Vagina (tissue), 2 donors: ENCODE results near the gene LRRC4B. TPM values are rescaled to one million over a fixed set of nuclear protein-coding genes. Genes with fewer than 3 reads are reported as not detected.

Source experiments
- DNase-seq, 2 donors: peaks; one replicate each; pipeline ENCODE4 v3.0.0-alpha.2; 2017; ENCODE audit errors: extremely low spot score in 2 of 2
- H3K27ac ChIP-seq: fragments of 200-600 bp; sonication (generic); one replicate; pipeline ENCODE4 v1.5.1; 2019
- H3K27me3 ChIP-seq: fragments of 200-600 bp; sonication (generic); one replicate; pipeline ENCODE4 v1.5.1; 2019
- H3K36me3 ChIP-seq, 2 donors: fragments of 200-600 bp; sonication (generic); one replicate each; pipeline ENCODE4 v1.5.1; 2017 to 2019
- H3K4me1 ChIP-seq: fragments of 200-600 bp; sonication (generic); one replicate; pipeline ENCODE4 v1.5.1; 2019
- H3K4me3 ChIP-seq, 2 donors: fragments of 200-600 bp; sonication (generic); 1 replicate in 1 of 2; 2 replicates in 1 of 2; pipeline ENCODE4 v1.5.1; 2016 to 2019
- H3K9me3 ChIP-seq: fragments of 200-600 bp; sonication (generic); one replicate; pipeline ENCODE4 v1.5.1; 2019
- POLR2A ChIP-seq, 2 donors: fragments of 450-650 bp; IDR thresholded peaks; one replicate each; pipeline ENCODE4 v1.6.1; 2017; ENCODE audit warnings: antibody characterized with exemption in 2 of 2, mild to moderate bottlenecking in 2 of 2, moderate library complexity in 2 of 2
- POLR2AphosphoS5 ChIP-seq, 2 donors: sonication (generic); formaldehyde crosslinking; IDR thresholded peaks; one replicate each; pipeline ENCODE4 v1.9.0; 2017; ENCODE audit warnings: antibody characterized with exemption in 2 of 2, mild to moderate bottlenecking in 2 of 2, low read depth in 1 of 2; ENCODE audit not compliant: insufficient read depth in 1 of 2
- intact Hi-C: fragments of 100-400 bp; cut with DNase I; formaldehyde crosslinking; loops from one replicate; pipeline ENCODE4 v1.15.1; 2023
- total RNA-seq: library from RNA; depleted of rRNA; stranded (reverse); fragments of >200 nt; gene quantifications from one replicate; pipeline ENCODE4 v1.2.3, GENCODE V29; 2016
- TF ChIP-seq, protein P1 (sequence below), 3 experiments: fragments of 450-650 bp in 2 of 3; fragments of 200-600 bp in 1 of 3; sonication (generic) in 1 of 3; IDR thresholded peaks; one replicate each; pipeline ENCODE4 v1.5.1; 2017 to 2019; ENCODE audit warnings: antibody characterized with exemption in 3 of 3, mild to moderate bottlenecking in 2 of 3, moderate library complexity in 2 of 3

The LRRC4B gene
- total RNA-seq, 1 donor from 2014 or later: 17.9 TPM

- Histone ChIP-seq H3K36me3 (peaks cover 0 to 25% of the 10 kb centered on the region in 2 donors), H3K4me1 (no peaks in the 10 kb centered on the region), H3K27me3 (no peaks in the 10 kb centered on the region), H3K27ac (no peak overlapping the region), H3K9me3 (no peaks in the 10 kb centered on the region), H3K4me3 (no peak overlapping the region)
- no peak for TF ChIP-seq POLR2A (IDR thresholded peaks at IDR 0.05)
- TF ChIP-seq, protein P1, sequence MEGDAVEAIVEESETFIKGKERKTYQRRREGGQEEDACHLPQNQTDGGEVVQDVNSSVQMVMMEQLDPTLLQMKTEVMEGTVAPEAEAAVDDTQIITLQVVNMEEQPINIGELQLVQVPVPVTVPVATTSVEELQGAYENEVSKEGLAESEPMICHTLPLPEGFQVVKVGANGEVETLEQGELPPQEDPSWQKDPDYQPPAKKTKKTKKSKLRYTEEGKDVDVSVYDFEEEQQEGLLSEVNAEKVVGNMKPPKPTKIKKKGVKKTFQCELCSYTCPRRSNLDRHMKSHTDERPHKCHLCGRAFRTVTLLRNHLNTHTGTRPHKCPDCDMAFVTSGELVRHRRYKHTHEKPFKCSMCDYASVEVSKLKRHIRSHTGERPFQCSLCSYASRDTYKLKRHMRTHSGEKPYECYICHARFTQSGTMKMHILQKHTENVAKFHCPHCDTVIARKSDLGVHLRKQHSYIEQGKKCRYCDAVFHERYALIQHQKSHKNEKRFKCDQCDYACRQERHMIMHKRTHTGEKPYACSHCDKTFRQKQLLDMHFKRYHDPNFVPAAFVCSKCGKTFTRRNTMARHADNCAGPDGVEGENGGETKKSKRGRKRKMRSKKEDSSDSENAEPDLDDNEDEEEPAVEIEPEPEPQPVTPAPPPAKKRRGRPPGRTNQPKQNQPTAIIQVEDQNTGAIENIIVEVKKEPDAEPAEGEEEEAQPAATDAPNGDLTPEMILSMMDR (IDR thresholded peaks at IDR 0.05): no peak
- TF ChIP-seq POLR2AphosphoS5 (IDR thresholded peaks at IDR 0.05; ENCODE audit: insufficient read depth in 1 of 2, low read depth in 1 of 2): no peak
- no peak for DNase-seq
- intact Hi-C loops: no loop called here
These were observed 82.8 kb downstream of the LRRC4B start for GRCh38 chr19:50485284-50485955.

DNA sequence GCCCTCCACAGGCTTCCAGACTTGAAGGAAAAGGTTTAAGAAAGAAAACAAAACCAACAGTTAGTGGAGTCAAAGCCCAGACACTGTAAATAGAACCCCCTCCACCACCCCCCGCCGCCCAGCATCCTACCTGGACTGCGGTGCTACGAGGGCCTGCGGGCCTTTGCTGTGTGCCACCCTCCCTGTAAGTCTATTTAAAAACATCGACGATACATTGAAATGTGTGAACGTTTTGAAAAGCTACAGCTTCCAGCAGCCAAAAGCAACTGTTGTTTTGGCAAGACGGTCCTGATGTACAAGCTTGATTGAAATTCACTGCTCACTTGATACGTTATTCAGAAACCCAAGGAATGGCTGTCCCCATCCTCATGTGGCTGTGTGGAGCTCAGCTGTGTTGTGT lies 85.3 kb downstream of the LRRC4B start:
- H3K27ac ChIP-seq: no peak overlapping the region
- H3K36me3 ChIP-seq: peaks cover 0 to 38% of the 10 kb centered on the region in 2 donors
- H3K4me3 ChIP-seq: no peak overlapping the region
- TF ChIP-seq, protein P1 (IDR thresholded peaks at IDR 0.05): no peak
- TF ChIP-seq POLR2AphosphoS5 (IDR thresholded peaks at IDR 0.05; ENCODE audit: insufficient read depth in 1 of 2, low read depth in 1 of 2) (no peak), POLR2A (IDR thresholded peaks at IDR 0.05) (no peak)
- no peaks in the 10 kb centered on the region for H3K9me3 ChIP-seq
- H3K27me3 ChIP-seq: no peaks in the 10 kb centered on the region
- DNase-seq: no peak
- H3K4me1 ChIP-seq: peaks cover 9% of the 10 kb centered on the region
- intact Hi-C loops: no loop called here

DNA sequence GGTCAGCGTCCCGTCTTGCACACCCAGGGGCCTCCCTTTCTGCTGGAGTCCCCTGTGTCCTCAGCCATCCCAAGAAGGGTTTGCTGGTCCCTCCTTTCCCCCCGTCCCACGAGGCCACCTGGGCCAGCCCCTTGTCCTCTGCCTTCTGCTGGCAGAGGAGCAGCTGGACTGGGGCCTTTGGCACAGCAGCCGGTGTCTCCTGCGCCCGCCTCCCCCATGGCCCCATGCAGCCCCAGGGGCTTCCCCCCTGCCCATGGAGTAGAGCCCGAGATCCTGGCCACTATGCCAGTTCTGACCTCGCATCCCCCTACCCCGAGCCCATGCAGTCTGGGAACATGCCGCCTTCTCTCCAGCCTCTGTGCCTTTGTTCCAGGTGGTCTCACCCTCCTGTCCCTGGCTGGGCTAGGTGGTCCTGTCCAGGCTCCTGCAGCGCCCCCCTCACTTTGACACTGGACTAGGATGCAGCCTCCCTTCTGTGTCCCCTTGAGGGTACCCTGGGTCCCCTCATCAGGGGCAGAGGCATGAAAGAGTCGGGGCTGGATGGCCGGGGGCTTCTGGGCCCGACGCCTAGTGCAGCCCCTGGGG lies 85.9 kb downstream of the LRRC4B start:
- Histone ChIP-seq H3K36me3 (peaks cover 0 to 38% of the 10 kb centered on the region in 2 donors), H3K4me3 (no peak overlapping the region), H3K27me3 (no peaks in the 10 kb centered on the region), H3K27ac (no peak overlapping the region), H3K9me3 (no peaks in the 10 kb centered on the region), H3K4me1 (peaks cover 14% of the 10 kb centered on the region)
- no peak for DNase-seq
- intact Hi-C loops: no loop called here
- TF ChIP-seq POLR2AphosphoS5 (IDR thresholded peaks at IDR 0.05; ENCODE audit: insufficient read depth in 1 of 2, low read depth in 1 of 2) (no peak), POLR2A (IDR thresholded peaks at IDR 0.05) (no peak)
- TF ChIP-seq, protein P1 (IDR thresholded peaks at IDR 0.05): no peak

- no peaks in the 10 kb centered on the region for H3K27me3 ChIP-seq
- H3K4me3 ChIP-seq: no peak overlapping the region
- TF ChIP-seq POLR2A (IDR thresholded peaks at IDR 0.05): no peak
- TF ChIP-seq POLR2AphosphoS5 (IDR thresholded peaks at IDR 0.05; ENCODE audit: insufficient read depth in 1 of 2, low read depth in 1 of 2): no peak
- TF ChIP-seq, protein P1 (IDR thresholded peaks at IDR 0.05): no peak
- intact Hi-C loops: no loop called here
- peaks cover 22% of the 10 kb centered on the region for H3K4me1 ChIP-seq
- DNase-seq: no peak
- H3K9me3 ChIP-seq: no peaks in the 10 kb centered on the region
- peaks cover 0 to 38% of the 10 kb centered on the region in 2 donors for H3K36me3 ChIP-seq
- no peak overlapping the region for H3K27ac ChIP-seq
These were observed 86.7 kb downstream of the LRRC4B start for GRCh38 chr19:50481351-50482149.
